GM18873 (cell line): Measurements from ENCODE around the gene SLC24A1.

Experiments
- ATAC-seq: cut with Tn5 transposase; IDR thresholded peaks from one replicate; pipeline ENCODE4 v1.9.1; 2021; ENCODE audit warnings: mild to moderate bottlenecking, moderate library complexity, moderate number of reproducible peaks; ENCODE audit not compliant: unreplicated experiment, low FRiP score

Gene SLC24A1

GRCh38 chr15:65651042-65651322 is 29.2 kb downstream of the SLC24A1 start:
- ATAC-seq: no peak

DNA sequence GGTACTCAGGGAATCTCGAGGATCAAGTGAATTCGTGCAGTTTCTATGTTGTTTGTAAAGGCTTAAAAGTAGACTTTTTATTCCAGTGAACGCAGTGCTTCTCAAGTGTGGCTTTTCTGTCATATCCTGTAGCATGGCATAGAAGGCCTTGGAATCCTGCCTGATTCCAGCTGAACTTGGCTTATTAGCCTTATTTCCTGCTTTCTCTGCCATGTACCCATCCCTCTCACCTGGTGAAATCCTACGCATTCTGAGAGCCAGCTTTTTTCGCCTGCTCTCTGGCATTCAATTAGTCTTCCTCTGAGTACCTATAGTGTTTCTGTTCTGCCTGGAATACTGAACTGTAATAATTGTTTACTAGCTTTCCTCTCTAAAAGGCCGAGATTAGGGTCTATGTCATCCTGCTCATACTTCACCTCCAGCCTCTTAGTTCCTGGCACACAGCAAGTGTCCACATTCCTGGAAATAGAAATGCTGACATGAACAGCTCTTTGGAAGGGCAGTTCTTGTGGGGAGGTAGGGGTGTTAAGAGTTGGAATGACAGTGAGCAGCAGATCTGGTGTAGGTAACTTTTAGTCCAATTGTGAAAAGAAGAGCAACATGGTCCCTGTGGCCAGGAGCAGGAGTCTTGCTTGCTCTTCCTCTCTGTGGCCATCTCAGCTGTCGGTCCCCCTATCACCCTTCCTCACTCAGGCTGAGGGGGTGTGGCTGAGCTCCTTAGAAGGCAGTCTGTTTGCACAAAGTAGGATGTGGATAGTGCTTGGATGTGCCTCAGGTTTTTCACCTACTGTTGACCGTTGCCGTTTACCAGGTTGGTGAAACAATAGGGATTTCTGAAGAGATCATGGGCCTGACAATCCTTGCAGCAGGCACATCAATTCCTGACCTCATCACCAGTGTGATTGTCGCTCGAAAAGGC is 30.4 kb downstream of the SLC24A1 start:
- ATAC-seq: no peak

GRCh38 chr15:65653341-65653740 is 31.6 kb downstream of the SLC24A1 start:
- no peak for ATAC-seq

GRCh38 chr15:65653801-65654521 is 32.2 kb downstream of the SLC24A1 start:
- no peak for ATAC-seq

DNA sequence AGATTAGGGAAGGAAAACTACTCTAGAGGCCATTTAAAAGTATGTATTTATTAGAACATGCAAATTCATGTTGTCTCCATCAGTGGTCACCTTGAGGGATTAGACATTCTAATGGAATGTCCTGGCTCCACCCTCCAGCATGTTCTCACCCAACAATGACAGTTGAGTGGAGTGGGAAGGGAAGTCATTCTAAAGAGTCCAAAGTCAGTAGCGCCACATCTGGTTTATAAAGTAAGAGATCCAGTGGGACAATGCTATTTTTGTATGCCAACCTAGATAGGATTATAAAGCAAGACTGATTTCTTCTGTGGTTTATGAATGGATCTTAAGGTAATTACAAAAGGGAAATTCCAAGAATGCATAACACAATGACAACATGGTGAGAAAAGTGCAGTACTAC is 33.3 kb downstream of the SLC24A1 start:
- ATAC-seq: no peak

- ATAC-seq: no peak
Observed at GRCh38 chr15:65655457-65655856, 33.7 kb downstream of the SLC24A1 start.

DNA sequence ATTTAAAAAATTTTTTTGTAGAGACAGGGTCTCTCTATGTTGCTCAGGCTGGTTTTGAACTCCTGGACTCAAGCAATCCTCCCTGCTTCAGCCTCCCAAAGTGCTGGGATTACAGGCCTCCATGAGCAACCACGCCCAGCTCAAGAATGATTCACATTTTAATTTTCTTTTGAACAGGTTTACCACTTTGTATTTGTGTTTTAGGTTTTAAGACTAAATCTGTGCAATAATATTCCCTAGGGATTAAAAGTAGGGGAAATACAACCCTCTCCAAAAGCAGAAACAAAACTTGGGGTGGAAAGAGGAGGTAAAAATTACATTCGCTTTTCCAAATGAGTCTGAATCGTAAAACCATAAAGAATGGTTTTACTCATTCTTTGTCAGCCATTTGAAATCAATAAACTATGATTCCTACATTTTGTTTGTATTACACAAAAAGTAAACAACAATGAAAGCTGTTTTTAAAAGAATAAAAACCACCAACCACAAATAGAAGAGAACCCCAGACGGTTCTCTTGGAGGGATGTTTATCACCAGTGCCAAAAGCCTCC is 37.8 kb downstream of the SLC24A1 start:
- ATAC-seq: no peak

DNA sequence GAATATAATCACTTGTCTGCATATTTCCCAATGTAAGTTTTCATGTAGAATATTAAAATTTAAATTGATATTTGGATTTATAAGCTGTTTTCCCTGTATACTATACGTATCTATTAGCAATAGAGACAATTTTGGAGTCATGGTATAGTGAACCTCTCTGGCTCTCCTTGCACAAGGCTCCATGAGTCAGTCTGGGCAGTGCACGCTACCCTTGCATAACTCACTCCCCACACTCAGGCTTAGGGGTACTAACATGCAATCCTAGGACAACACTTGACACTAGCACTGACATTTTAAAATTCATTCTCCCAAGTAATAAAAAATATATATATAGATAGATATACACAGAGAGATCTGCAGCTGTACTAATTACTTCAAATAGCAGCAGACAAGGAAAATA is 39.2 kb downstream of the SLC24A1 start:
- no peak for ATAC-seq

DNA sequence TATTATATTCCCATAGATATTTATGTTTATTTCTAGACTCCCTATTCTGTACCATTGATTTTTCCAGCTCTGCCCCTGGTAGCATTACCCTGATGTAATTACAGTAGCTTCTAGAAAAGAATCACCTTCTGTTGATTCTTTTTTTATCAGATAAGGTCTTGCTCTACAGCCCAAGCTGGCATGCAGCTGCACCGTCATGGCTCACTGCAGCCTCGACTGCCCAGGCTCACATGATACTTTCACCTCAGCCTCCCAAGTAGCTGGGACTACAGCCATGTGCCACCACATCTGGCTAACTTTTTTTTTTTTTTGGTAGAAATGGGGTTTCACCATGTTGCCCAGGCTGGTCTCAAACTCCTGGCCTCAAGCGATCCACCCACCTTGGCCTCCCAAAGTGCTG is 41.8 kb downstream of the SLC24A1 start:
- no peak for ATAC-seq

DNA sequence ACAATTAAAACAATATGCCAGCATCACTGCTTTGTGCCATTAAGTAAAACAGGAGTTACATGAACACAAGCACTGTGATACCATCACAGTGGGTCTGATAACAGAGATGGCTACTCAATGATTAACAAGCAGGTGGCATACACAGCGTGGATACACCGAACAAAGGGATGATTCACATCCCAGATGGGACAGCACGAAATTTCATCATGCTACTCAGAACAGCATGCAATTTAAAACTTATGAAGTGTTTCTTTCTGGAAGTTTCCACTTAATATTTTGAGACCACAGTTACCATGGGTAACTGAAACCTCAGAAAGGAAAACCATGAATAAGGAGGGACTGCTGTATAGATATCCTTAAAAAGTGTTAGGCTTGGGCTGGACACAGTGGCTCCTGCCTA is 44.5 kb downstream of the SLC24A1 start:
- ATAC-seq: no peak

GRCh38 chr15:65675551-65675950 is 53.8 kb downstream of the SLC24A1 start:
- no peak for ATAC-seq

- ATAC-seq: no peak
Observed at GRCh38 chr15:65676123-65676522, 54.4 kb downstream of the SLC24A1 start.

DNA sequence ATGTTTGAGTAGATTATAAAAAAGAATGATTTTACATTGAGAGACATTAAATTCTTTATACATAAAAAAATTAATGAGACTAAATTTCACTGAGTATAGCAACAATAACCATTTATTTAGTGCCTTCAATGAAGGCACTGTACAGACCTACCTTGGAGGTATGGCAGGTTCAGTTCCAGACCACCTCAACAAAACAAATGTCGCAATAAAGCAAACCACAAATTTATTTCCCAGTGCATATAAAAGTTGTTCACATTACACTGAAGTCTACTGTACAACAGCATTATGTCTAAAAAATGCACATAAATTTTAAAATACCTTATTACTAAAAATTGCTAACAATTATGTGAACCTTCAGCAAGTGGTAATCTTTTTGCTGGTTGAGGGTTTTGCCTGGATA is 58.8 kb downstream of the SLC24A1 start:
- ATAC-seq: no peak

DNA sequence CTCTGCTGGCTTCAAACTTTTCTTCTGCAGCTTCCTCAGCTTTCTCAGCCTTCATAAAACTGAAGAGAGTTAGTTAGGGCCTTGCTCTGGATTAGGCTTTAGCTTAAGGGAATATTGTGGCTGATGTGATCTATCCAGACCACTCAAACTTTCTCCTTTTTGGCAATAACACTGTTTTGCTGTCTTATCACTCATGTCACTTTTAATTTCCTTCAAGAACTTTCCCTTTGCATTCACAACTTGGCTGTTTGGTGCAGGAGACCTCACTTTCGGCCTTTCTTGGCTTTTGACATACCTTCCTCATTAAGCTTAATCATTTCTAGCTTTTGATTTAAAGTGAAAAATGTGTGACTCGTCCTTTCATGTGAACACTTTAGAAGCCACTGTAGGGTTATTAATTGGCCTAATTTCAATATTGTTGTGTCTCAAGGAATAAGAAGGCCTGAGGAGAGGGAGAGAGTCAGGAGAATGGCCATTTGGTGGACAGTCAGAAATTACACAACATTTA is 60.7 kb downstream of the SLC24A1 start:
- ATAC-seq: no peak

DNA sequence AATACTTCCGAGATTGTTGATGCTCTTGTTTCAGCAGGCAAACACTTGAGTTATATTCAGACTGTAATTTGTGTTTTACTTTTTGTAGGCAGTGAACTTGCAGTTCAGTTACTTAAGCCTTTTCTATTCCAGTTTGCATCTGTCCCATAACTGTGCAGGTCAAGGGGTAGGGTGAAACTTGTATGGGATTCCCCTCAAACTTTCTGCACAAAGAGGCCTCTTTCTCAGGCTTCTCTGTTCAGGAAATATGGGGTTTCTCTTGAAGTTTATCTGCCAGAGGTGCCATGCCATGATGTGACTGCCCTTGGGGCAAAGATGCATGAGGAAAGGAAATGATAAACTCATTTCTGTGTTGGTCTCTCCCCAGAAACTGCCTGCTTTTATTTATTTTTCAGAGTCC is 66.7 kb downstream of the SLC24A1 start:
- ATAC-seq: no peak

DNA sequence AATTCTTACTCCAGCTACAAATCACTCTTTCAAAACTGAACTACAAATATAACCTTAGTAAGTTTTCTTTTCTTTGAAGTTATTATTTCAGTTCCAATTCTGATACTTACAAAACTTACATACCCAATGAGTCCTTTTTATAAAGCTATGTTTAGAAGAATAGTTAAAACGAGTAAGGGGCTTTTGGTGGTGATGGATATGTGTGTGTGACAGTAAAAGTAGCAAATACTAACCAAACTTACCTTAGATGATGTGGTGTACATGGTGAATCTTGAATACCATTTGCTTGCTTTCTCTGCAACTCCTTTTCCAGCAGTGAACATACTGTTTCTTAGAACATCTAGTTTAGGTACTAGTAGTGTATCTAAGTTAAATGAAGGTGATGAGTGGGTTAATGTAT is 68.4 kb downstream of the SLC24A1 start:
- no peak for ATAC-seq

DNA sequence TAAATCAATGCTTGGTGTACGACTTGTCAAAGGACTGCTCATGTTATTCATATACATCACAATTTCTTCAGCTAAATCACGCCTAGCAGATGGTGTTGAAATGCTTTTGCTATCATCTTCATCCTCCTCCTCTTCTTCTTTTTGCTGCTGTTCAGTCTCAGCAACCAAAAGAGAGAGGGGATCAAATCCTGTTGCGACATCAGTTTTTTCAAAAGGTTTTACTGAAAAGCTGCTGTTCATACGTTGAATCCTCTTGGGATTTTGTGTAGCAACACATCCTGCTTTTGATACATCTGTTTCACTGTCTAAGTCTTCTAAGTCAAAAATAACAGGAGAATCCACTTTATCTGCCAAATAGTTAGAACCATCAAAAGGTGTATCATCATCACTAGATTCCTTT is 69.0 kb downstream of the SLC24A1 start:
- no peak for ATAC-seq

DNA sequence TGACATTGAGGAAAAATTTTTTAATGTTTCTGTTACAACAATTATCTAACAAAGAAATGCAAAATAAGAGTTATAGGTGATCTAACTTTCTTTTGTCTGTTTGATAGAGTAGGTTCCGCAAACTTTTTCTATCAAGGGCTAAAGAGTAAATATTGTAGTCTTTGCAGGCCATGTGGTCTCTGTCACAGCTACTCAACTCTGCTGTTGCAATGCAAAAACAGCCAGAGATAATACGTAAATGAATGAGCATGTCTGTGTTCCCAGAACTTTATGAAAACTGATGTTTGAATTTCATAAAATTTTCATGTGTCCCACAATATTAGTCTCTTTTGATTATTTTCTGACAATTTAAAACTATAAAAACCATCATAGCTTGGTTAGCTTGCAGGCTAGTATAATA is 73.3 kb downstream of the SLC24A1 start:
- ATAC-seq: no peak
